GM21619 (cell line): ENCODE results near the gene UGT2B15.
A peak's percentile ranks its signal among the peaks of the same experiment; 100 is the strongest.
"Not testable (repeated sequence)": the region's sequence is repeated elsewhere in the genome, so short reads cannot be mapped to it uniquely, and the experiment has no call there.

Experiments
- ATAC-seq: cut with Tn5 transposase; IDR thresholded peaks from one replicate; pipeline ENCODE4 v1.9.1; 2021; ENCODE audit not compliant: unreplicated experiment

UGT2B15 gene

DNA sequence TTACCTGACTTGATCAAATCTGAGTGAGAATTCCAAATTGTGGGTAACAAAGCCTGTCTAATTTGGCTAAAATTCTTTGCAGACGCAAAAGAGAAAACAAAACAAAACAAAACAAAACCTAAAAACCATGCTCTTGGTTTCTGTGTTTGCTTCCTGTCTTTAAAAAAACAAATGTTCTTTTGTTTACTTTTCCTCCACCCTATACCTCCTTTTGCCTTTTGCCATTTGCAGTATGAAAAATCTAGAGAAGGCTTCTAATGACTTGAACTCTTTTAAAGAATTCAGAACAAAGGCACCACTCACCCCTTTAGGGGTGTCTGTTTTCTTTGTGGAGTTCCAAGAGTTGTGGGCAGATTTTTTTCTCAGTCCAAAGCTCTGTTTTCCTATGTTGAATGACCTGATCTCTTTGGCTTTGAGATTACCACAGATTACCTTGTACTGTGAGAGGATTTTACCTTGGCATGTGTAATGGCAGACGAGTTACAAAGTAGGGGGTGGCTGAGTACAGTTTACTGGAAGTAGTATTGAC lies 13.9 kb downstream of the UGT2B15 start:
- peak; percentile 52 for ATAC-seq

- peak; percentile 25 for ATAC-seq
These were observed 14.5 kb downstream of the UGT2B15 start for GRCh38 chr4:68655764-68656444.

GRCh38 chr4:68654946-68655721 lies 15.3 kb downstream of the UGT2B15 start:
- no peak for ATAC-seq

DNA sequence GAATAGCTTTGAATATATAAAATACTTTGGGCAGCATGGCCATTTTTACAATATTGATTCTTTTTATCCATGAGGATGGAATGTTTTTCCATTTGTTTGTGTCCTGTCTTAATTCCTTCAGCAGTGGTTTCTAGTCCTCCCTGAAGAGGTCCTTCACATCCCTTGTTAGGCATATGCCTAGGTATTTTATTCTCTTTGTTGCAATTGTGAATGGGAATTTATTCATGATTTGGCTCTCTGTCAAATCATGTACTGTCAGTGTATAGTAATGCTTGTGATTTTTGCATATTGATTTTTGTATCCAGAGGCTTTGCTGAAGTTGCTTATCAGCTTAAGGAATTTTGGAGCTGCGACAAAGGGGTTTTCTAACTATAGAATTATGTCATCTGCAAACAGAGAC lies 18.5 kb downstream of the UGT2B15 start:
- ATAC-seq: no peak

DNA sequence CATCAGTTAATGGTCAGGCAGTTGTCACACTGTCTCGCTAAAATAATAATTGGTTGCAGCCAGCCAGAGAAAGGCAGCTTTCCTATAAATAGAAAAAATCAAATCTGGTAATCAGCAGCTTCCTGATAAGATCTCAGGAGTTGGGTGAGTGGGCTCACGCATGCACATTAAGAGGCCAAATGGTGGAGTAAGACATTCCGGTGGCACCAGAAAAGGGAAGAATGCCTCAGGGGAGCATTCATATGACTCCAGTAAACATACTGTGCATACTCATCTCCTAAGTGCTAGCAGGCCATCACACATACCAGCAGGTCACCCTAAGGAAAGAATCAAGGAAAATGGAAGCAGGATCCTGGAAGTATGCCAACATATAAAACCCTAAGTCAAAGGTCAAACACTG lies 40.1 kb downstream of the UGT2B15 start:
- no peak for ATAC-seq

DNA sequence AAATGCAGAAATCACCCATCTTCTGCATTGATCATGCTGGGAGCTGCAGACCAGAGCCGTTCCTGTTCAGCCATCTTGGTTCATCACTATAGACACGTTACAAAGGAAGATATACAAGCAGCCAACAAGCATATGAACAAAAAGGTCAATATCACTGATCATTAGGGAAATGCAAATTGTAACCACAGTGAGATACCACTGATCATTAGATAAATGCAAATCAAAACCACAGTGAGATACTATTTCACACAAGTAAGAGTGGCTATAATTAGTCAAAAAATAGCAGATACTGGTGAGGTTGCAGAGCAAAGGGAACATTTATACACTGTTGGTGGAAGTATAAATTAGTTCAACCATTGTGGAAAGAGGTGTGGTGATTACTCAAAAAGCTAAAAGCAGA lies 47.7 kb downstream of the UGT2B15 start:
- ATAC-seq: not testable (repeated sequence)

- no peak for ATAC-seq
These were observed 53.3 kb downstream of the UGT2B15 start for GRCh38 chr4:68617003-68617698.

DNA sequence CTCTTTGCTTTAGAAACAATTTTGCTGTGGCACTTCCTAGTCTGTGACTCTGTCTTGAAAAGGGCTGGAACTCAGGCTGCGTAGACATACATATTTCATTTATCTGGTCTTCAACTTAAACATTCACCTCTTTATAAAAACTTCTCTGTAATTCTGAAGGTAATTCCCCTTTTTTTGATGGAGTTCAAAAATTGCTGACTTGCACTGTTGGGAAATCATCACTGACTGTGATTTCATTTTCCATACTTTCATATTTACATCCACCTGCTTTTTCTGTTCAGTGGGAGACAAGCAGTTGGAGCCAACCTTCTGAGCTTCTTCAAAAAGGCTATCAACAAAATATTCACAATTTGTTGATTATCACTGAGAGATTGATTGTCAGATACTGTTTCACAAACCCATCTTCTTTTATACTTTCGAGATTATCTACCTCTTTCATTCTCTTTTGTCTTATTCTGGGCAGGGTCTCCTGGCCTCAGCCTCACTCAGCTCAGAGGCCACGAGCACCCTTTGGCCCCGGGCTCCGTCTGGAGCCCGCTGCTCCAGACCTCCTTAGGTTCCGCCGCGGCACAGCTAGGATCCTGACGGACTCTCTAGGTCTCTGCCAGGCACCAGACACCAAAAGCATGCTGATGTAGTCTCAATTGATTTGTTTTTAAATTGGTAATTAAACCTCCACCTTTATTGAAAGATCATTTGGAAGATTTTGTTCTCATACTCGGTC lies 54.6 kb downstream of the UGT2B15 start:
- ATAC-seq: no peak

GRCh38 chr4:68613752-68614151 lies 56.7 kb downstream of the UGT2B15 start:
- no peak for ATAC-seq

- no peak for ATAC-seq
These were observed 64.2 kb downstream of the UGT2B15 start for GRCh38 chr4:68606240-68606639.

- ATAC-seq: no peak
These were observed 71.3 kb downstream of the UGT2B15 start for GRCh38 chr4:68599150-68599549.

- no peak for ATAC-seq
These were observed 73.0 kb downstream of the UGT2B15 start for GRCh38 chr4:68597482-68597881.
